WTC11 (cell line): ENCODE results near the gene RNF38. TPM values are rescaled to one million over a fixed set of nuclear protein-coding genes. Genes with fewer than 3 reads are reported as not detected.

ENCODE experiments used
- ATAC-seq: fragments of 200-7000 bp; cut with Tn5 transposase; 2 replicates; pipeline ENCODE4 v1.10.0; 2021; ENCODE audit warnings: mild to moderate bottlenecking, moderate library complexity
- CTCF ChIA-PET: fragments of 300-600 bp; sonication (Branson Sonifier 250); formaldehyde crosslinking; loops from one replicate; lab custom pipeline; 2021; ENCODE audit warnings: antibody characterized with exemption; lab: Charles Lee
- POLR2A ChIA-PET: fragments of 350-600 bp; sonication (Branson Sonifier 250); formaldehyde crosslinking; loops from one replicate; lab custom pipeline; 2021; ENCODE audit warnings: antibody characterized with exemption; lab: Charles Lee
- DNase-seq: peaks from one replicate; pipeline ENCODE4 v3.0.0; 2021; ENCODE audit warnings: low spot score
- H3K27ac Mint-ChIP-seq: 2 replicates; pipeline ENCODE4 v1.8.0; 2021; ENCODE audit warnings: mixed read lengths
- H3K27me3 Mint-ChIP-seq: 2 replicates; pipeline ENCODE4 v1.8.0; 2021; ENCODE audit warnings: low read depth, mild to moderate bottlenecking, moderate library complexity, mixed read lengths
- H3K36me3 Mint-ChIP-seq: 2 replicates; pipeline ENCODE4 v1.8.0; 2021; ENCODE audit warnings: mixed read lengths
- H3K4me1 Mint-ChIP-seq: 2 replicates; pipeline ENCODE4 v1.8.0; 2022; ENCODE audit warnings: mixed read lengths
- H3K4me3 Mint-ChIP-seq: 2 replicates; pipeline ENCODE4 v1.8.0; 2021; ENCODE audit warnings: mild to moderate bottlenecking, moderate library complexity, mixed read lengths
- H3K9me3 Mint-ChIP-seq: 2 replicates; pipeline ENCODE4 v1.8.0; 2021; ENCODE audit warnings: mixed read lengths
- ATF1 ChIP-seq: sonication (generic); formaldehyde crosslinking; IDR thresholded peaks from 2 replicates; pipeline ENCODE4 v1.8.1; 2023; ENCODE audit warnings: mild to moderate bottlenecking, moderate library complexity, missing genetic modification reagents
- ATF3 ChIP-seq: sonication (generic); formaldehyde crosslinking; conservative IDR thresholded peaks from 2 replicates; pipeline ENCODE4 v1.8.1; 2022; ENCODE audit warnings: mild to moderate bottlenecking, missing genetic modification reagents
- CBFB ChIP-seq: sonication (generic); formaldehyde crosslinking; IDR thresholded peaks from 2 replicates; pipeline ENCODE4 v1.8.1; 2022; ENCODE audit warnings: mild to moderate bottlenecking, low read depth, missing genetic modification reagents
- CTCF ChIP-seq: fragments of 200-600 bp; IDR thresholded peaks from 2 replicates; pipeline ENCODE4 v1.8.0; 2022; ENCODE audit warnings: antibody characterized with exemption
- E2F1 ChIP-seq: sonication (generic); formaldehyde crosslinking; IDR thresholded peaks from 2 replicates; pipeline ENCODE4 v1.8.0; 2022; ENCODE audit warnings: mild to moderate bottlenecking, missing genetic modification reagents
- ELF4 ChIP-seq: sonication (generic); formaldehyde crosslinking; IDR thresholded peaks from 2 replicates; pipeline ENCODE4 v1.8.1; 2022; ENCODE audit warnings: low read depth, mild to moderate bottlenecking, moderate library complexity, missing genetic modification reagents
- ESRRA ChIP-seq: sonication (generic); formaldehyde crosslinking; IDR thresholded peaks from 2 replicates; pipeline ENCODE4 v1.8.1; 2022; ENCODE audit warnings: mild to moderate bottlenecking, missing genetic modification reagents, borderline replicate concordance
- FOXK1 ChIP-seq: sonication (generic); formaldehyde crosslinking; IDR thresholded peaks from 2 replicates; pipeline ENCODE4 v1.8.0; 2022; ENCODE audit warnings: mild to moderate bottlenecking, moderate library complexity, missing genetic modification reagents
- FOXP1 ChIP-seq: sonication (generic); formaldehyde crosslinking; IDR thresholded peaks from 2 replicates; pipeline ENCODE4 v1.8.0; 2022; ENCODE audit warnings: missing genetic modification reagents, mild to moderate bottlenecking, moderate library complexity, borderline replicate concordance
- FOXP4 ChIP-seq: sonication (generic); formaldehyde crosslinking; IDR thresholded peaks from 2 replicates; pipeline ENCODE4 v1.8.0; 2022; ENCODE audit warnings: mild to moderate bottlenecking, missing genetic modification reagents
- HMGA2 ChIP-seq: fragments of 250-450 bp; sonication (Bioruptor Pico); IDR thresholded peaks from 2 replicates; pipeline ENCODE4 v1.4.0; 2021; ENCODE audit warnings: mild to moderate bottlenecking, moderate library complexity
- JUN ChIP-seq: sonication (generic); formaldehyde crosslinking; IDR thresholded peaks from 2 replicates; pipeline ENCODE4 v1.8.0; 2023; ENCODE audit warnings: mild to moderate bottlenecking, missing genetic modification reagents
- KAT7 ChIP-seq: sonication (generic); formaldehyde crosslinking; IDR thresholded peaks from 2 replicates; pipeline ENCODE4 v1.8.1; 2023; ENCODE audit warnings: missing genetic modification reagents, mild to moderate bottlenecking, borderline replicate concordance
- MAX ChIP-seq: sonication (generic); formaldehyde crosslinking; IDR thresholded peaks from 2 replicates; pipeline ENCODE4 v1.8.0; 2022; ENCODE audit warnings: mild to moderate bottlenecking, missing genetic modification reagents
- MYBL2 ChIP-seq: sonication (generic); formaldehyde crosslinking; IDR thresholded peaks from 2 replicates; pipeline ENCODE4 v1.8.1; 2023; ENCODE audit warnings: mild to moderate bottlenecking, moderate library complexity, missing genetic modification reagents
- NFE2L1 ChIP-seq: sonication (generic); formaldehyde crosslinking; IDR thresholded peaks from 2 replicates; pipeline ENCODE4 v1.8.1; 2023; ENCODE audit warnings: missing genetic modification reagents
- NR2C2 ChIP-seq: sonication (generic); formaldehyde crosslinking; IDR thresholded peaks from 2 replicates; pipeline ENCODE4 v1.8.0; 2022; ENCODE audit warnings: mild to moderate bottlenecking, missing genetic modification reagents
- NR3C1 ChIP-seq: sonication (generic); formaldehyde crosslinking; conservative IDR thresholded peaks from 2 replicates; pipeline ENCODE4 v1.8.1; 2023; ENCODE audit warnings: low read depth, mild to moderate bottlenecking, missing genetic modification reagents
- PRRX2 ChIP-seq: fragments of 250-450 bp; sonication (Bioruptor Pico); IDR thresholded peaks from 2 replicates; pipeline ENCODE4 v1.8.0; 2021; ENCODE audit warnings: mild to moderate bottlenecking
- RELA ChIP-seq: sonication (generic); formaldehyde crosslinking; IDR thresholded peaks from 2 replicates; pipeline ENCODE4 v1.8.1; 2022; ENCODE audit warnings: missing genetic modification reagents, mild to moderate bottlenecking, borderline replicate concordance
- SMAD3 ChIP-seq: sonication (generic); formaldehyde crosslinking; IDR thresholded peaks from 2 replicates; pipeline ENCODE4 v1.8.0; 2022; ENCODE audit warnings: missing genetic modification reagents, mild to moderate bottlenecking, borderline replicate concordance
- SMAD4 ChIP-seq: sonication (generic); formaldehyde crosslinking; IDR thresholded peaks from 2 replicates; pipeline ENCODE4 v1.8.0; 2022; ENCODE audit warnings: mild to moderate bottlenecking, missing genetic modification reagents
- TEAD1 ChIP-seq: sonication (generic); formaldehyde crosslinking; IDR thresholded peaks from 2 replicates; pipeline ENCODE4 v1.8.0; 2022; ENCODE audit warnings: mild to moderate bottlenecking, missing genetic modification reagents
- TP53 ChIP-seq: sonication (generic); formaldehyde crosslinking; IDR thresholded peaks from 2 replicates; pipeline ENCODE4 v1.8.1; 2023; ENCODE audit warnings: mild to moderate bottlenecking, missing genetic modification reagents
- ZNF263 ChIP-seq: sonication (generic); formaldehyde crosslinking; IDR thresholded peaks from 2 replicates; pipeline ENCODE4 v1.8.1; 2022; ENCODE audit warnings: low read depth, mild to moderate bottlenecking, moderate library complexity, missing genetic modification reagents
- ZNF423 ChIP-seq: fragments of 250-450 bp; sonication (Bioruptor Pico); IDR thresholded peaks from 2 replicates; pipeline ENCODE4 v2.1.2; 2022; ENCODE audit warnings: mild to moderate bottlenecking, moderate library complexity
- ZNF425 ChIP-seq: fragments of 250-450 bp; sonication (Bioruptor Pico); conservative IDR thresholded peaks from 2 replicates; pipeline ENCODE4 v1.9.0; 2021; ENCODE audit warnings: mild to moderate bottlenecking
- ZSCAN18 ChIP-seq: fragments of 250-450 bp; sonication (Bioruptor Pico); IDR thresholded peaks from 2 replicates; pipeline ENCODE4 v2.1.2; 2022; ENCODE audit warnings: mild to moderate bottlenecking, moderate library complexity
- total RNA-seq: library from RNA; stranded (reverse); gene quantifications from 3 replicates; pipeline ENCODE4 v1.2.3, GENCODE V29; 2021

Gene RNF38
- total RNA-seq, 1 experiment from 2014 or later = 56.4 TPM

- TF ChIP-seq MYBL2 (CRISPR knock-in tag) = no peak
- TF ChIP-seq TEAD1 = no peak
- TF ChIP-seq RELA (CRISPR knock-in tag) = no peak
- TF ChIP-seq JUN = no peak
- TF ChIP-seq ESRRA = no peak
- TF ChIP-seq SMAD4 = no peak
- TF ChIP-seq NR3C1 (CRISPR knock-in tag) = no peak
- no peak for TF ChIP-seq KAT7 (CRISPR knock-in tag)
- no peak for TF ChIP-seq TP53 (CRISPR knock-in tag)
- no peak for TF ChIP-seq FOXP1 (CRISPR knock-in tag)
- no peak for TF ChIP-seq ZSCAN18 (CRISPR knock-in tag)
- no peak for TF ChIP-seq ELF4
- no peak for TF ChIP-seq FOXK1 (CRISPR knock-in tag)
- DNase-seq (no peak), ATAC-seq (no peak)
- peaks cover 9% of the 10 kb centered on the region for H3K9me3 Mint-ChIP-seq
- H3K4me3 Mint-ChIP-seq = no peak overlapping the region
- no peaks in the 10 kb centered on the region for H3K36me3 Mint-ChIP-seq
- CTCF ChIA-PET = interaction anchor here (0.6 to 3.5 kb wide), 3 partner anchors 9 to 63 kb away, joined by 3 to 26 read pairs (median 3); no protein-coding TSS in a partner anchor
- H3K27me3 Mint-ChIP-seq = no peaks in the 10 kb centered on the region; the same call in 1 of the 2 replicates
- POLR2A ChIA-PET = no interaction called here
- H3K27ac Mint-ChIP-seq = no peak overlapping the region
- peaks cover 33% of the 10 kb centered on the region for H3K4me1 Mint-ChIP-seq
Measured at GRCh38 chr9:36320466-36320865, 79.6 kb downstream of the RNF38 start.

GRCh38 chr9:36319806-36320205 is 80.3 kb downstream of the RNF38 start:
- H3K27me3 Mint-ChIP-seq = no peaks in the 10 kb centered on the region; the same call in 1 of the 2 replicates
- ATAC-seq = no peak
- H3K36me3 Mint-ChIP-seq = no peaks in the 10 kb centered on the region
- ChIA-PET POLR2A (no interaction called here), CTCF (interaction anchor here (0.6 to 3.5 kb wide), 5 partner anchors 9 to 631 kb away, joined by 3 to 26 read pairs (median 3); no protein-coding TSS in a partner anchor)
- peak overlapping the region; percentile 23; the same call in 1 of the 2 replicates for H3K27ac Mint-ChIP-seq
- no peak overlapping the region for H3K4me3 Mint-ChIP-seq
- no peak for DNase-seq
- peaks cover 9% of the 10 kb centered on the region for H3K9me3 Mint-ChIP-seq
- peaks cover 35% of the 10 kb centered on the region for H3K4me1 Mint-ChIP-seq
- TF ChIP-seq ZNF425 (no peak), CTCF (no peak), NFE2L1 (no peak), ATF1 (no peak), MAX (CRISPR knock-in tag) (no peak), FOXP1 (CRISPR knock-in tag) (no peak), SMAD3 (CRISPR knock-in tag) (no peak), FOXP4 (no peak), NR2C2 (no peak), JUN (no peak), ATF3 (CRISPR knock-in tag) (no peak), CBFB (CRISPR knock-in tag) (no peak), ZNF263 (CRISPR knock-in tag) (no peak), ZNF423 (CRISPR knock-in tag) (no peak), PRRX2 (CRISPR knock-in tag) (no peak), E2F1 (no peak), HMGA2 (CRISPR knock-in tag) (no peak), MYBL2 (CRISPR knock-in tag) (no peak)
